Progenitor cell of endocrine pancreas (in vitro differentiated cells): Measurements from ENCODE around the gene NHSL2. TPM values are rescaled to one million over a fixed set of nuclear protein-coding genes. Genes with fewer than 3 reads are reported as not detected.

Experiments used
- DNase-seq: peaks from one replicate; pipeline ENCODE4 v3.0.0; 2021; ENCODE audit warnings: low spot score; ENCODE audit not compliant: unreplicated experiment
- H3K27ac Mint-ChIP-seq: 2 replicates; pipeline ENCODE4 v1.8.0; 2021; ENCODE audit warnings: mild to moderate bottlenecking, moderate library complexity, mixed read lengths
- H3K27me3 Mint-ChIP-seq: 2 replicates; pipeline ENCODE4 v1.8.0; 2021; ENCODE audit warnings: mixed read lengths
- H3K36me3 Mint-ChIP-seq: 2 replicates; pipeline ENCODE4 v1.8.0; 2022; ENCODE audit warnings: mixed read lengths; ENCODE audit not compliant: insufficient read depth
- H3K4me1 Mint-ChIP-seq: 2 replicates; pipeline ENCODE4 v1.8.0; 2021; ENCODE audit warnings: low read depth, mixed read lengths
- H3K4me3 Mint-ChIP-seq: 2 replicates; pipeline ENCODE4 v1.8.0; 2021; ENCODE audit warnings: low read depth, mild to moderate bottlenecking, moderate library complexity, mixed read lengths
- H3K9me3 Mint-ChIP-seq: 2 replicates; pipeline ENCODE4 v1.8.0; 2021; ENCODE audit warnings: low read depth, mixed read lengths
- CTCF ChIP-seq: fragments of 200-600 bp; sonication (generic); IDR thresholded peaks from one replicate; pipeline ENCODE4 v1.5.0; 2021; ENCODE audit warnings: antibody characterized with exemption, mild to moderate bottlenecking; ENCODE audit not compliant: unreplicated experiment
- total RNA-seq: library from RNA; stranded (reverse); gene quantifications from 2 replicates; pipeline ENCODE4 v1.2.1, GENCODE V29; 2021

NHSL2 gene
- total RNA-seq, 1 donor from 2014 or later = 3.4 TPM

GRCh38 chrX:71945237-71945805, 34.7 kb downstream of the NHSL2 start:
- H3K4me1 Mint-ChIP-seq = peaks cover 10% of the 10 kb centered on the region
- H3K27me3 Mint-ChIP-seq = no peaks in the 10 kb centered on the region
- H3K9me3 Mint-ChIP-seq = peaks cover 4% of the 10 kb centered on the region
- H3K4me3 Mint-ChIP-seq = no peak overlapping the region
- H3K27ac Mint-ChIP-seq = no peak overlapping the region
- no peak for DNase-seq
- no peaks in the 10 kb centered on the region for H3K36me3 Mint-ChIP-seq
- no peak for TF ChIP-seq CTCF

- Mint-ChIP-seq H3K36me3 (no peaks in the 10 kb centered on the region), H3K9me3 (peaks cover under 1% of the 10 kb centered on the region), H3K4me3 (no peak overlapping the region), H3K27me3 (no peaks in the 10 kb centered on the region), H3K4me1 (peaks cover 10% of the 10 kb centered on the region), H3K27ac (no peak overlapping the region)
- no peak for DNase-seq
- no peak for TF ChIP-seq CTCF
Measured at GRCh38 chrX:71949363-71949762, 38.7 kb downstream of the NHSL2 start.

GRCh38 chrX:71949844-71950445, 39.3 kb downstream of the NHSL2 start:
- DNase-seq = no peak
- Mint-ChIP-seq H3K4me1 (peaks cover 9% of the 10 kb centered on the region), H3K4me3 (no peak overlapping the region), H3K27me3 (no peaks in the 10 kb centered on the region), H3K9me3 (peaks cover 6% of the 10 kb centered on the region), H3K36me3 (no peaks in the 10 kb centered on the region), H3K27ac (no peak overlapping the region)
- no peak for TF ChIP-seq CTCF

DNA sequence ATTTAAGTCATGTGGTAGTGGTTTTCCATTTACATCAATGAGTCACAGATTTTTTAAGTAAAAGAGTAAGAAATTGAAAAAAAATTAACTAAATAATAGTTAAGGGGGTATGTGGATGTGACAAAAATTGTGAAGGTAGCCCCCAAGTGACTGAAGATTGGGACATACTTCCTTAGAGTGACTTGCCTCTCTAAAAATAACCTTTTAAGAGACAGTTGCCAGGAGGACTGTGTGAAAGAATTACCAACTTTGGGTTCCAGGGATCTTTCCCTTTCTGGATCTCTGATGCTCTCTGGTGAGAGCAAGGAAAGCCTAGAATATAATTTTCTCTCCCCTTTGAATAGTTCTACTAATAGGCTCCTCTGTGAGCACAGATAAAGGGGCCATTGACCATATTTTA, 42.7 kb downstream of the NHSL2 start:
- Mint-ChIP-seq H3K36me3 (peaks cover 1% of the 10 kb centered on the region), H3K4me1 (peaks cover 11% of the 10 kb centered on the region), H3K27ac (no peak overlapping the region), H3K27me3 (no peaks in the 10 kb centered on the region), H3K9me3 (peaks cover 14% of the 10 kb centered on the region), H3K4me3 (no peak overlapping the region)
- DNase-seq = no peak
- no peak for TF ChIP-seq CTCF

DNA sequence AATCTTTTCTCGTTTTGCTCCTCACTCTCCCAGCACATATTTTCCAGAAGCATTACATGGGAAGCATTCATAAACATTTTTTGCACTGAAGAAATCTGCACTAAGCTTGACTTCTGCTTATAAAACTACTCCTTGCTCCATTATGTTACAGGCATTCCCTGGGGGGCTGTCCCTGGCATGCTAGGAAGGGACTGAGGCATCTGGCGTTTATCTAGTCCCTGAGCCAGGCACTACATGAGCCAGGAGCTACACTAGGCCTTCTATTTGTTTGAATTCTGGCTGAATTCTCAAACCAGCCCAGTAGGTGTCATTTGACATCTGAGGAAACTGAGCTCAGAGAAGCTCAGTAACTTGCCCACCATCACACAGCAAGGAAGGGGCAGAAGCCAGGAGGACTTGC, 43.3 kb downstream of the NHSL2 start:
- no peak for DNase-seq
- H3K27ac Mint-ChIP-seq = no peak overlapping the region
- H3K36me3 Mint-ChIP-seq = peaks cover 1% of the 10 kb centered on the region
- TF ChIP-seq CTCF = no peak
- no peaks in the 10 kb centered on the region for H3K27me3 Mint-ChIP-seq
- H3K4me1 Mint-ChIP-seq = peaks cover 14% of the 10 kb centered on the region
- H3K9me3 Mint-ChIP-seq = peaks cover 14% of the 10 kb centered on the region
- H3K4me3 Mint-ChIP-seq = no peak overlapping the region
